T47D (cell line): ENCODE measurements around the gene ELAVL2.

Source experiments
- DNase-seq, 2 experiments: peaks; one replicate each; pipeline versions ENCODE4 v3.0.0 to v3.0.0-alpha.2; 2011 to 2012; ENCODE audit warnings: low read depth in 1 of 2, low spot score in 1 of 2
- JUND ChIP-seq: IDR thresholded peaks from 2 replicates; pipeline ENCODE4 v1.6.1; 2012; ENCODE audit warnings: low read depth
- in situ Hi-C: cut with HindIII; loops from 2 replicates; pipeline ENCODE4 v1.10.0; 2016; ENCODE audit warnings: low sequenced_read_pairs, low pct_unique_long_range_greater_than_20kb

Gene ELAVL2

DNA sequence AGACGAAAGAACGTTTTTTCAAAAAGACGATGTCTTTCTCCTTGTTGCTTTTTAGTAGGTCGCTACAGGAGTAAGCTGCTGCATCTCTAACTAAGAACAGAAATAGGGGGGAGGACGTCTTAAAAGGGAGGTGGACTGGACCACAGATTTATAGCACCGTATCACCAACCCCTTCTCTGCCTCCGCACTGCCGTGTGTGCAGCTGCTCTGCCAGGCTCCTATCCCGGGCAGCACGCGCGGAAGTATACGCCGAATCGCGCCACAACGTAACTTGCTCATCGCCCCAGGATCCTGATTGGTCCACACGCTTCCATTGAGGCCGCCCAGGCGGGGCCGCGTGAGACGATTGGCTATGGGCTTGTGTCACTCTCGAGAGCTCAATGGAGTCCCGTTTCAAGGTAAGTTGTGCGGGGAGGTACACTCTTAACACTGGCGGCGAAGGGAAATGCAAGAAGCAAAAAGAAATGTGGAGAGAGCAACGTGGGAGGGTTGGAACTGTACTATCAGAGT, at the start of gene ELAVL2:
TSS of gene ELAVL2 (minus strand) at position 121 of the 510 bp plus-strand sequence. CDS start 64,006 bp downstream, outside the sequence.
- in situ Hi-C loops: no loop called here
- no peak for TF ChIP-seq JUND
- peak in 1 of 2 experiments; percentile 67 for DNase-seq

DNA sequence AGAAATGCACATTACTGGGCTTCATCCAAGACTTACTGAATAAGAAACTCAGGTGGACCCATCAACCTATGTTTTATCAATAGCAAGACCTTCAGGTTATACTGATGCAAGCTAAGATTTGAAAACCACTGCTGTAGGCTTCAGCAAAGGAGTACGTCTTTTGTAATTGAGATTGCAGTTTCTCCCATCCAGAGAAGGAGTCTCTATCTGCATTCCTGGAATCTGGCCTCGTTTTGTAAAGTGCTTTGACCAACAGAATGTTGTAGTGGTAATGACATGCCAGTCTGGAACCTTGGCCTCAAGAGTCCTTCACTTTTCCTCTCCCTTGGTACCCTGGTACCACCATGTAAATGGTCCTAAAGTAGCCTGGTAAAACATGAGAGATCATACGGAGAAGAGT, 32.2 kb upstream of the ELAVL2 start:
- no peak for TF ChIP-seq JUND
- in situ Hi-C loops: no loop called here
- no peak for DNase-seq

DNA sequence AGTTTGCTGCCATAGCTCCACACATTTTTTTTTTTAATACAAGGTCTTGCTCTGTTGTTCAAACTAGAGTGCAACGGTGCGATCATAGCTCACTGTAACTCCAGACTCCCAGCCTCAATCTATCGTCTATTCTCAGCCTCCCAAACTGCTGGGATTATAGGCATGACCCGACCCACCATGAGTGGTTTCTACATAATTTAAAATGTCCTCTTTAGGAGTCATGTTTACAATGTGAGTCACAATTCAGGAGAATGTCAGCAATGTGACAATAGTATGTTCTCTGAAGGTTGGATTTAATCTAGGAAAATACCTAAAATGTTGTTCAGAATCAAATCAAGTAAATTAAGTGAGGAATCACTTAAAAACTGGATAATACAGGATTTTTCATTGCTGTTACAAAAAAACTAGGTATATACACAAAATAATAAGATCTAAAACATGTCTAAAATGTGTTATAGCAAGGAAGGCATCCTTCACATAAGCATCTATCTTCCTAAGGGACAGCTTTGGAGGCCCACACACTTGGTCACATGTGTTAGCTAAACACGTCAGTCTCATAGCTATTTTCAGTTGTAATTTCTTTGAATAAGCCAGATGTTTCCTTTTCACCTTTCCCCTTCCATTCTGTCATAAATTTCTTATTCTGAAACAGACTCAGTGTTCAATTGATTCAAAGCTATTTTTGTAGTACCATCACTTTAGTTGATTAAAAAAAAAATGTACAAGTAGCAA, 30.0 kb upstream of the ELAVL2 start:
- no peak for DNase-seq
- in situ Hi-C loops: no loop called here
- no peak for TF ChIP-seq JUND

DNA sequence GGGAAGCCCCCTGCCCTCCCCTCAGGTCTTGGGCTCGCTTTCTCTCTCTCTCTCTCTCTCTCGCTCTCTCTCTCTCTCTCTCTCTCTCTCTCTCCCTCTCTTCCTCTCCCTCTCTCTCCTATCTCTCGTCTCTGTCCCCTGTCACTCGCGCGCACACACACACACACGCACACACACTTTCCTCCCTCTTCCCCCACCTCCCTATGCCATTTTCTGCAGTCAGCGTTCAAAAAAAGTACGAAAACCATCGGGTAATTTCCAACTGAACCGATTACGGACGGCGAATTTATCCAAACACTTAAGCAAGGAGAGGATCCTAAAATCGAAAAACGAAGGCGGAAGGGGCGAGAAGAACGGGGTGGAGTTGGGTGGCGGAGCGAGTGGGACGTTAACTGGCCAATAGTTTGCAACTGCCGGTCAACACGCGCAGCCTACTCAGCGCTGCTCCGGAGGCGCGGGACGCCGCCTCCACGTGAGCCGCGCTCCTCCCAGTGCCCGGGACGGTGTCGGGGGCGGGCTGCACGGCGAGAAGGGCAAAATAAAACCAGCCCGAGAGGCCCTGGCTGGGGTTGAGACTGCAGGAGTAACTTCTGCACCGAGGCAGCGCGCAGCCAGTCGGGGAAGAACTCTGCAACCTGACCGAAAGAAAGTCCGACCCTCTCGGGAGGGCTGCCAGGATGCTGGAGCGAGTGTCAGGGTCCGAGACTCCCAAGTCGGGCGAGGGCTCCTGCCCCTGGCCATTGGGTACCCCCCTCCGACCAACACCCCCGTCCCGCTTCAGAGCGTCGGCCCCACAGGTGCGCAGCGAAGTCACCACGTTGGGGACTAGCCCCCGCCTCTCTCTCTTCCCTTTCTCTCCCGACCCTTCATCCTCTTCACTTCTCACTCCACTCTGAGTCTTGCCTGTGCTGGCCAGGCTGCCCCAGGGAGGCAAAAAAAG, 24.9 kb upstream of the ELAVL2 start:
- in situ Hi-C loops: no loop called here
- no peak for DNase-seq
- TF ChIP-seq JUND: no peak

DNA sequence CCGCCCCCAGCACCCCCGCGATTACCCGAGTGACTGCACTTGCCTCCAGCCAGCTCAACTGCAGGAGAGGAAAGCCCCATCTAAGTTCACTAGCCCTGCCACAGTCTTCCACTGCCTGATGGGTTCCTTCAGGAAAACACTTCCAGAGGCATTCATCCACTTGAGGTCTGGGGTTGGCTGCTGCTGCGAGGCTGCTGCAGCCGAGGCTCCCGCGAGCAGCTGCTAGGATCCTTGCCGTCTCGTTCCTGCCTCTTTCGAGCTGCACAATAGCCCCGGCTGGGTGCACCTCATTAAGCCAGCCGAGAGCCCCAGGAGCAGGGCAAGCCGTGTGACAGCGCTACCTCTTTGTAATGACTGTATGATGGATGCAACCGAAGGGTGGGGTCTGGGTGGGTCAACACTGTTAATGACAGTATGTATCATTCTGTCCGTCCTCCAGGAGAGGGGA, 24.2 kb upstream of the ELAVL2 start:
- TF ChIP-seq JUND: no peak
- in situ Hi-C loops: no loop called here
- DNase-seq: peak; percentile 22 to 47

DNA sequence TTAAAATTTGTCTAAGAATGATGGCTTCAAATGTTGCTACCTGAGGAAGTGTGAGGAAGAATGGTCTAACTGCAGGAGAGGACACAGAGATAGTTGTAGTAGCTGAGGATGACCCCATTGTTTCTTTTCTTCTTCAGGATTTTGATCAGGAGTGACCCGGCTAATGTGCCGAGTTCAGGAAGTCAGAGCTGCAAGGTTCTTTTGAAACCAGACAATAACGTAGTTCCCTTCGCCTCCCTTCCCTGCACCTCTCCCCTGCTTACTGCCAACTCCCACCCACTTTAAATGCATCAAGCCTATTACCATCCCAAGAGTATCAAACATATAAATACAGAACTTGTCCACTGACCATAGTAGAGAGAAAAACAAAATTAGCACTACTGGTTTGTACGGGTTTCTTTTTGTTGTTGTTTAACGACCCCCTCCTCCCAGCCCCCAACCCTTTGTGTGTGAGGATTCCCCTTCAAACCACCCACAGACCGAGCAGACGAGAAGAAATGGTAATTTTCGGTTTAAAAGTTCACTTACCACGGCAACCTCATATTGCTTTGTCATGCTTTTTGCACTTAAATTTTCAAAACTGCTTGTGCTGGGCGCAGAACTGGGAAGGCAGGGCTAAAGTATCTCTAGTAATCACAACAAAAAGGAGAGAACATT, 23.5 kb upstream of the ELAVL2 start:
- TF ChIP-seq JUND: no peak
- in situ Hi-C loops: no loop called here
- DNase-seq: no peak

DNA sequence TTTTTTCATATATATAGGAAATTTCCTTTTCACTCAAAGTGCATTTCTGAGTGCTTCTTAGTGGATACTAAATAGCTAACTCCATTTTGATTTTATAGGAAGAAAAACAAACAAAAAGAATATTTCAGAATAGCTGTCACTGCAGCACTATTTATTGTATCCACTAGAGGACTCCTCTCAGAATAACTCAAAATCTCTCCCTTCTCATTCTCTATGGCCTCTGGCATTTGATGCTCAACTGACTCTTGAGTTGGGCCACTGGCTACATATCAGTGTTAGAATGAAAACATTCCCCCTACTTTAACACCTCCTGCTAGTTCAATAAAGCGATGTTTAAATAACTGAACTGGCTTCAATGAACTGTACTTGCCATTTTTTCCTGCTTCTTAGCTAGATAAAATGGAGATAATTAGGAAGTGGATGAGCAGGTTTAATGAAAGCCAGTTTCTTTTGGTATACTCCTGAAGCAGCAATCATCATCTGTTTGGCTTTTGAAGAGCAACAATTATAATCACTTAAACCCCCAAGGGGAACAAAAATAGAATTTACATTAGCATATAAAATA, 16.6 kb upstream of the ELAVL2 start:
- in situ Hi-C loops: no loop called here
- no peak for TF ChIP-seq JUND
- peak in 1 of 2 experiments; percentile 22 for DNase-seq

DNA sequence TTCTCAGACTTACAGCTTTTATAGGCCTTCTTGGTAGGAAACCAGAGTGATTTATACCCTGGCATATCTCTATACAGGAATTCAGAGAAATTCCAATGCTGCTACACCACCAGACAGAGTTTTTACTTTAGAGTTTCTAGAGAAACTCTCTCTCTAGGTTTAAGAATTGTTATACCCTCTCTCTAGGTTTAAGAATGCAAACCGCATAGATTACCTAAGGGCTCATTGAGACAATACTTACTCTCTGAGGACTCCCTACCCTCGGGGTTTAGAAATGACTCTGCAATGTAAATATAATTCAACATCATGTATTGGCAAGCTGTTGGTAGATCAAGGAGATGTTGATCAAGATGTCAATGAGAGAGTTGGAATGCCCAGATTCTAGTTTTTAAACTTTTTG, 15.3 kb upstream of the ELAVL2 start:
- in situ Hi-C loops: no loop called here
- no peak for TF ChIP-seq JUND
- peak in 1 of 2 experiments; percentile 33 for DNase-seq

DNA sequence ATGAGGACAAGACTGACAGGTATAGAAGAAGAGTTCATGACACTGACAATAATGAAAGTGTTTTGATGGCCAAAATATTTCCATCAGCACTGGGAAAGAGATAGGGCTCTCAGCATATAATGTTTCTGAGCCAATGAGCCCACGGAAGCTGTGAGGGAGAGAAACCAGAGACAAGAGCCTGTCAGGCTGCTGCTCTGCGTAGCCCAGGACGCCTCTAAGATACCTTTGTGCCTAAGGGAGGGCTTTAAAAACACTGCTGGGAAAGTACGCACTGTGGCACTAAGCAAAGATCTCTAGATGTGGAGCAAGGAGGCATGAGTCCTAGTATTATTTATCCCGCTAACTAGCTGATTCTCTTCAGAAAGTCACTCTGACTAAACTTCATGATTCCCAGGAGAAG, 11.0 kb upstream of the ELAVL2 start:
- TF ChIP-seq JUND: no peak
- DNase-seq: no peak
- in situ Hi-C loops: no loop called here

DNA sequence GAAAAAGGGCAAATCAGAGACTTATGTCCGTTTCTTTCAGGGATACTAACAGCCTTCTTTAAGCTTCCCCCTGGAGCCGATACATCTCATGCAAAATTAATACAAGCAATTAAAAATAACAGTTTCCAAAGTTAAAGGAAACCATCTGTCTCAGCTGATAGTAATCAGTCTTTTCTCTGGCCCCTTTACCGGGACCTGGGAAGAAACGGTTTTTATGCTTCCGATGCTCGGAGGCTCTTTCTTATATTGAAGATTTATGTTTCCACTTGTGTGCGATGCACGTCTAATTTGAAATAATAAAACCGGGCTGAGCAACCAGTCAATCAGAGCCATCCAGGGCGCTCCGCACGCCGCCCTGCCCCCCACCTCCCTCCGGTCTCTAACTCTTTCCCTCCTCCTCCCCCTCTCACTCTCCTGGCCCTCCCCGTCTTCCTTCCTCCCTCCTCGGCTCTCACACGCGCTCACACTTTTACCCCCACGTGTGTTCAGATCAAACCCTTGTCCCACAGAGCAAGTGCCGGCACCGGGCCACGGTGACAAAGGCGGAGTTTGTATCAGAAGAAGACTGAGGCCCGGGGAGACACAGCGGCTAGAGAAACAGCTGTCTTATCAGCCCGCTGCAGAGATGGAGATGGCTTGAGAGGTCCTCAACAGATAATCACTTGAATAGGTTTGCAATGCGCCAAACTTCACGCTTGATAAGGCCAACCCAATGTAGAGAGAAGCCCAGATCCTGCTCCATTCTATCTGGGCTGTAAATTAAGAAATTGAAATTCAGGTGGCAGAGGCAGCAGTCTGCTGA, 5.1 kb upstream of the ELAVL2 start:
- in situ Hi-C loops: no loop called here
- DNase-seq: no peak
- TF ChIP-seq JUND: no peak

DNA sequence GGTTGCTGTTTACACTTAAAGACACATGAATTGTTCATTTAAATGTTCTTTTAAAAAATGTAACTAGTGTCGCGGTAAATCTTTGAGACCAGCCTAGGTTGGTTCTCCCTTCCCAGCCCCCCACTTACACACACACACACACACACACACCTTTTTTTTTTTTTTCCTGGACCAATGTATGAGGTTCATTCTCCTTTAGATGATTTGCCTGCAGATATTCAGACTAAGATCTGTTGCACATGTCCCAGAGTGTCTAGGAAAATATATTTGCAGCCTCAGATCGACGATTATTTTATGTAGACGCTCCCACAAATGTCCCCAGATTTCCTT, 4.4 kb upstream of the ELAVL2 start:
- TF ChIP-seq JUND: no peak
- in situ Hi-C loops: no loop called here
- DNase-seq: no peak
